H1 (cell line): ENCODE measurements around the gene FBXL12.

Source experiments
- CEBPB ChIP-seq: IDR thresholded peaks from 2 replicates; pipeline ENCODE4 v1.6.1; 2012; ENCODE audit warnings: low read depth, low read length
- CHD2 ChIP-seq: IDR thresholded peaks from 2 replicates; pipeline ENCODE4 v1.6.1; 2012; ENCODE audit warnings: low read length, improper control_type of control experiment
- CREB1 ChIP-seq: IDR thresholded peaks from 2 replicates; pipeline ENCODE4 v1.6.1; 2012; ENCODE audit warnings: inconsistent platforms
- EZH2 ChIP-seq: fragments of 200-600 bp; sonication (generic); IDR thresholded peaks from 2 replicates; pipeline ENCODE4 v1.7.1; 2012; ENCODE audit warnings: low read depth, mild to moderate bottlenecking, moderate library complexity, low read length, inconsistent platforms; ENCODE audit not compliant: severe bottlenecking
- GTF2F1 ChIP-seq: IDR thresholded peaks from 2 replicates; pipeline ENCODE4 v1.6.1; 2012; ENCODE audit warnings: low read depth, low read length, improper control_type of control experiment, borderline replicate concordance
- POLR2A ChIP-seq, 2 experiments: IDR thresholded peaks; 1 replicate in 1 of 2; 2 replicates in 1 of 2; pipeline ENCODE4 v1.6.1; 2011; ENCODE audit warnings: low read depth in 2 of 2, low read length in 2 of 2, mild to moderate bottlenecking in 2 of 2; ENCODE audit errors: control extremely low read depth in 1 of 2
- RAD21 ChIP-seq, 2 experiments: IDR thresholded peaks in 1 of 2; conservative IDR thresholded peaks in 1 of 2; 2 replicates each; pipeline ENCODE4 v1.6.1; 2011; ENCODE audit warnings: low read depth in 2 of 2, low read length in 2 of 2, improper control_type of control experiment in 1 of 2, inconsistent platforms in 1 of 2, mild to moderate bottlenecking in 1 of 2, moderate library complexity in 1 of 2
- RNF2 ChIP-seq: fragments of 200-900, 300-1000 bp; sonication (generic); IDR thresholded peaks from 2 replicates; pipeline ENCODE4 v1.7.1; 2016; ENCODE audit warnings: borderline replicate concordance, low read depth, mild to moderate bottlenecking, antibody characterized with exemption, low read length; ENCODE audit not compliant: poor library complexity, severe bottlenecking; ENCODE audit errors: missing control alignments
- SRF ChIP-seq: IDR thresholded peaks from 2 replicates; pipeline ENCODE4 v1.6.1; 2011; ENCODE audit warnings: mild to moderate bottlenecking, low read depth, low read length, moderate library complexity
- ZNF274 ChIP-seq: IDR thresholded peaks from 2 replicates; pipeline ENCODE4 v1.7.0; 2012; ENCODE audit warnings: low read length, borderline replicate concordance; ENCODE audit errors: extremely low read depth
- TF ChIP-seq, protein P1 (sequence below), 3 experiments: IDR thresholded peaks; 1 replicate in 2 of 3; 2 replicates in 1 of 3; pipeline versions ENCODE4 v1.5.1 to v1.6.1; 2011; ENCODE audit warnings: low read length in 3 of 3, mild to moderate bottlenecking in 3 of 3, inconsistent platforms in 2 of 3, low read depth in 1 of 3, moderate library complexity in 1 of 3; ENCODE audit not compliant: insufficient read depth in 1 of 3; ENCODE audit errors: control extremely low read depth in 1 of 3
- TF ChIP-seq, protein P2 (sequence below): IDR thresholded peaks from 2 replicates; pipeline ENCODE4 v1.6.1; 2012; ENCODE audit warnings: inconsistent platforms

DNA sequence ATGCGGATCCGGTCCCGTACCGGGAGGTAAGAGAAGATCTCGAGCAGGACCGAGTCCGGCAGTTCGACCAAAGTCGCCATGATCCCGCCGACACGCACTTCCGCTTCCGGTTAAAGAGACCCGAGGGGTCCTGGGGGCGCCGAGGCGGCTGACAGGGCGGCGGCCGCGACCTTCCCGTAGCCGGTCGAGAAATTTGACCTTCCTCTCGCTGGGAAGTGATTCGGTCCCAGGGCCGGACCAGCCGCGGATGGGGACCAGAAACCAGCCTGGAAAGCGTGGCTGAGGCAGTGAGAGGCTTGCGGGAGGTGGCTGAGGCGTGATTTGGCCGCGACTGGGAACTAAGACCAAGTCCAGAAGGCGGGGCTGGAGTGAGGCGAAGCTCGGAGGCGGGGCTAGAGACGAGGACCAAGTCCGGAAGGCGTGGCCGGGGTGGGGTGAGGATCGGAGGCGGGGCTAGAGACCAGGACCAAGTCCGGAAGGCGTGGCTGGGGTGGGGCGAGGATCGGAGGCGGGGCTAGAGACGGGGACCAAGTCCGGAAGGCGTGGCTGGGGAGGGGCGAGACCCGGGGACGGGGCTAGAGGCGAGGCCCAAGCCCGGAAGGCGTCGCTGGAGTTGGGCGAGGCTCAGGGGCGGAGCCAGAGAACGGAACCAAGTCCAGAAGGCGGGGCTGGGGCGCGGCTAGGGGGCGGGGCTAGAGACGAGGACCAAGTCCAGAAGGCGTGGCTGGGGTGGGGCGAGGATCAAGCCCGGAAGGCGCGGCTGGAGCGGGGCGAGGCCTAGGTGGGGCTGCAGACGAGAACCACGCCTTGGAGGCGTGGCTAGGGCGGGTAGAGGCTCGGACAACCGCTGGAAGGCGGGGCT lies at the start of gene FBXL12:
- TF ChIP-seq EZH2 (no peak), GTF2F1 (no peak), ZNF274 (no peak), RNF2 (no peak), CHD2 (no peak), CEBPB (no peak), POLR2A (IDR thresholded peaks at IDR 0.05; ENCODE audit: control extremely low read depth in 1 of 2, low read depth in 2 of 2, low read length in 2 of 2) (peak in 1 of 2 experiments; percentile 92; a peak in 2 of 3 replicates), CREB1 (peak; percentile 76), SRF (no peak), RAD21 (IDR thresholded peaks at IDR 0.05 in 1 of 2, conservative IDR thresholded peaks at IDR 0.05 in 1 of 2; ENCODE audit: low read depth in 2 of 2, low read length in 2 of 2) (no peak)
- TF ChIP-seq, protein P1, sequence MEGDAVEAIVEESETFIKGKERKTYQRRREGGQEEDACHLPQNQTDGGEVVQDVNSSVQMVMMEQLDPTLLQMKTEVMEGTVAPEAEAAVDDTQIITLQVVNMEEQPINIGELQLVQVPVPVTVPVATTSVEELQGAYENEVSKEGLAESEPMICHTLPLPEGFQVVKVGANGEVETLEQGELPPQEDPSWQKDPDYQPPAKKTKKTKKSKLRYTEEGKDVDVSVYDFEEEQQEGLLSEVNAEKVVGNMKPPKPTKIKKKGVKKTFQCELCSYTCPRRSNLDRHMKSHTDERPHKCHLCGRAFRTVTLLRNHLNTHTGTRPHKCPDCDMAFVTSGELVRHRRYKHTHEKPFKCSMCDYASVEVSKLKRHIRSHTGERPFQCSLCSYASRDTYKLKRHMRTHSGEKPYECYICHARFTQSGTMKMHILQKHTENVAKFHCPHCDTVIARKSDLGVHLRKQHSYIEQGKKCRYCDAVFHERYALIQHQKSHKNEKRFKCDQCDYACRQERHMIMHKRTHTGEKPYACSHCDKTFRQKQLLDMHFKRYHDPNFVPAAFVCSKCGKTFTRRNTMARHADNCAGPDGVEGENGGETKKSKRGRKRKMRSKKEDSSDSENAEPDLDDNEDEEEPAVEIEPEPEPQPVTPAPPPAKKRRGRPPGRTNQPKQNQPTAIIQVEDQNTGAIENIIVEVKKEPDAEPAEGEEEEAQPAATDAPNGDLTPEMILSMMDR (IDR thresholded peaks at IDR 0.05; ENCODE audit: control extremely low read depth in 1 of 3, insufficient read depth in 1 of 3, low read depth in 1 of 3, low read length in 3 of 3), result no peak
- TF ChIP-seq, protein P2, sequence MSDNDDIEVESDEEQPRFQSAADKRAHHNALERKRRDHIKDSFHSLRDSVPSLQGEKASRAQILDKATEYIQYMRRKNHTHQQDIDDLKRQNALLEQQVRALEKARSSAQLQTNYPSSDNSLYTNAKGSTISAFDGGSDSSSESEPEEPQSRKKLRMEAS, result peak; percentile 42
